ENCODE results near the gene CDK6. TPM values are rescaled to one million over a fixed set of nuclear protein-coding genes. Genes with fewer than 3 reads are reported as not detected.
A peak's percentile ranks its signal among the peaks of the same experiment; 100 is the strongest.
"Not testable (repeated sequence)": the region's sequence is repeated elsewhere in the genome, so short reads cannot be mapped to it uniquely, and the experiment has no call there.

The CDK6 gene
- polyA plus RNA-seq, 1 donor, result 22.4 TPM

DNA sequence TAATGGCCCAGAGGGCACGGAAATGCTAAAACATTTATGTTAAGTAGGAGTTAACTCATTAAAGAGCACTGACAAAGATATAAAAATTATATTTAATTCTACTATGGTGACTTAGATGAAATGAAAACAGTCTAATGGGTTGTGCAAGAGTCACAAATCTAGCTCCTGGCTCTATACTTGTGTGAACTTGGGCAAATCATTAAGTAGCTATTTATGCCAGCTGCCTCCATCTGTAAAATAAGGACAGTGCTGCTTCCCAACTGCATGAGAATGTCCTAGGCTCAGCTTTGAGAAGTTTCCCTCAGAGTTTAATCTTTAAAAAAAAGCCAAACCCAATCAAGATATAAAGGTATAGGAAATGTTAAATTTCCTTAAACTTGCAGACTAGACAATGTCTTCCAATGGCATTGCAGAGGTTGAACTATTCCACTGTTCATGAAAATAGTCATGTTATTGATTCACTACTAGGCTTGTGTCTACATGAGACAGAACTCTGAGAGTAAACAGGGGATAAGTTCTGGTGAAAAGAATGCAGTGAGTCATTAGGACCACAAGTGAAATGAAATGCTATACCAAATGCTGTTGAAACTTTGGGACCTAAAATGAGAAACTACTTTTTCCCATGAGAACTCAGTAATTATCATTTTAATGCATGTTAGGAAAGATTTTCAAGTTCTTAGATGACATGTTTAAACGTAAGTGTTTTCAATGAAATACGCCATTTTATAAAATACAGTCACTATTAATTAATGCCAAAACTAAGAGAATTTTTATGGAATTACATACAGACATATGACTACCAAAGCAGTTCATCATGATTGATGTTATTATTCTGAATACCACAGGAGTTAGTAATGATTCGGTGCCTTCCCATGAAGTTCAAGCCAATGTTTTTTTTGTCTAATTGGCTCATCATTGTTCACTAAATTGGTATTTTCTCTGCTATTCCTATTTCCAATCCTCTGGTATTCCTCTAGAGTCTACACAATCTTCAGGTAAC lies 84.2 kb downstream of the CDK6 start:
- WGBS (ENCODE audit: insufficient coverage, low lambda C conversion rate), result 96% methylated on average over 3 of the region's 4 CpGs
- no peak for DNase-seq
- peaks cover 15% of the 10 kb centered on the region for H3K4me1 ChIP-seq (ENCODE audit: control insufficient read depth, insufficient read depth, low read length)
- no peaks in the 10 kb centered on the region for H3K27me3 ChIP-seq (ENCODE audit: control insufficient read depth, insufficient read depth, low read length)
- no peaks in the 10 kb centered on the region for H3K36me3 ChIP-seq (ENCODE audit: control insufficient read depth, insufficient read depth, low read length)
- no peaks in the 10 kb centered on the region for H3K9me3 ChIP-seq (ENCODE audit: control insufficient read depth, low read depth, low read length)
- H3K27ac ChIP-seq (ENCODE audit: low read length), result no peak overlapping the region
- H3K4me3 ChIP-seq (ENCODE audit: low read length), result no peak overlapping the region

DNA sequence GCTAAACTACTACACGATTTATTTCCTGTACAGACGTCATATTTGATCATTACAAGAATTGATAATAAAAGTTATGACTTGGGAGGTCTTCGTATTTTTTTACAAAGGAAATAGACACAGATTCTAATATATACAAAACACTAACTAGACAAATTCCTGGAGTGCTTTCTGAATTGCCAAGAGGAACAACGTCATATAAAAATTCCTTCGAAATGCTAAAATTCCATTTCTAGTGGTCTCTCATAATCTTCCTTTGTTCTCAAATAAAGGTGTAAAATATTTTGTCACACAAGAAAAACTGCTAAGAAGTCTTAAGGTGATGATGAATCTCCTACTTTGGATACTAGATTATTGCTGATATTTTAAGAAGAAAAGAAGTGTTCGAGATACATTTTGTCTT lies 85.4 kb downstream of the CDK6 start:
- Histone ChIP-seq H3K4me1 (ENCODE audit: control insufficient read depth, insufficient read depth, low read length) (peaks cover 15% of the 10 kb centered on the region), H3K36me3 (ENCODE audit: control insufficient read depth, insufficient read depth, low read length) (no peaks in the 10 kb centered on the region), H3K27me3 (ENCODE audit: control insufficient read depth, insufficient read depth, low read length) (no peaks in the 10 kb centered on the region), H3K27ac (ENCODE audit: low read length) (no peak overlapping the region), H3K9me3 (ENCODE audit: control insufficient read depth, low read depth, low read length) (no peaks in the 10 kb centered on the region), H3K4me3 (ENCODE audit: low read length) (no peak overlapping the region)
- WGBS (ENCODE audit: insufficient coverage, low lambda C conversion rate), result 86% methylated on average over 4 of the region's 6 CpGs
- DNase-seq, result no peak

DNA sequence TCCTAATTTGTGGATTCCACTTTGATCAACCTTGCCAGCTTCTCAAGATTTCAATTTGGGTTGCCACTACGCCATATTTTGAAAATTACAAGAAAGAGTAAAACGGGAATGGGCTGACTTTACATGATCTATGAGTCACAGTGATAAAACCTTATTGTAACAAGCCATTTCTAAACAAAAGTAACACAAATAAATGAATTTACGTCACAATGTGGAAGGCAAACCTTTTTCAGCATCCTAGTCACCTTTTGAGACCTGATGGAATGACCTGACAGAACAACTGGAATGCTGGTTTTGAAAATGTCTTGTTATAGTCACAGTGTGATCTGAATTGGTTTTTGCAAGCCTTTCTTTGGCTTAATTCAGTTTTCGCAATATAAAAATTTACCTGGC lies 85.9 kb downstream of the CDK6 start:
- Histone ChIP-seq H3K36me3 (ENCODE audit: control insufficient read depth, insufficient read depth, low read length) (no peaks in the 10 kb centered on the region), H3K9me3 (ENCODE audit: control insufficient read depth, low read depth, low read length) (no peaks in the 10 kb centered on the region), H3K27ac (ENCODE audit: low read length) (no peak overlapping the region), H3K4me1 (ENCODE audit: control insufficient read depth, insufficient read depth, low read length) (peaks cover 12% of the 10 kb centered on the region), H3K27me3 (ENCODE audit: control insufficient read depth, insufficient read depth, low read length) (no peaks in the 10 kb centered on the region), H3K4me3 (ENCODE audit: low read length) (no peak overlapping the region)
- no peak for DNase-seq
- WGBS (ENCODE audit: insufficient coverage, low lambda C conversion rate), result 88% methylated on average over 3 of the region's 4 CpGs

GRCh38 chr7:92749832-92750446 lies 86.4 kb downstream of the CDK6 start:
- Histone ChIP-seq H3K27me3 (ENCODE audit: control insufficient read depth, insufficient read depth, low read length) (no peaks in the 10 kb centered on the region), H3K27ac (ENCODE audit: low read length) (peak overlapping the region; percentile 39), H3K36me3 (ENCODE audit: control insufficient read depth, insufficient read depth, low read length) (peaks cover 2% of the 10 kb centered on the region), H3K9me3 (ENCODE audit: control insufficient read depth, low read depth, low read length) (no peaks in the 10 kb centered on the region), H3K4me3 (ENCODE audit: low read length) (no peak overlapping the region), H3K4me1 (ENCODE audit: control insufficient read depth, insufficient read depth, low read length) (peaks cover 10% of the 10 kb centered on the region)
- no CpG with 5 or more reads among the region's 2 CpGs for WGBS (ENCODE audit: insufficient coverage, low lambda C conversion rate)
- DNase-seq, result no peak

- peaks cover 2% of the 10 kb centered on the region for H3K36me3 ChIP-seq (ENCODE audit: control insufficient read depth, insufficient read depth, low read length)
- DNase-seq, result no peak
- H3K4me3 ChIP-seq (ENCODE audit: low read length), result no peak overlapping the region
- H3K27me3 ChIP-seq (ENCODE audit: control insufficient read depth, insufficient read depth, low read length), result no peaks in the 10 kb centered on the region
- peak overlapping the region; percentile 39 for H3K27ac ChIP-seq (ENCODE audit: low read length)
- H3K9me3 ChIP-seq (ENCODE audit: control insufficient read depth, low read depth, low read length), result no peaks in the 10 kb centered on the region
- H3K4me1 ChIP-seq (ENCODE audit: control insufficient read depth, insufficient read depth, low read length), result peaks cover 7% of the 10 kb centered on the region
Measured at GRCh38 chr7:92749327-92749755, 87.0 kb downstream of the CDK6 start.

GRCh38 chr7:92748495-92748894 lies 87.9 kb downstream of the CDK6 start:
- peaks cover 2% of the 10 kb centered on the region for H3K36me3 ChIP-seq (ENCODE audit: control insufficient read depth, insufficient read depth, low read length)
- no peaks in the 10 kb centered on the region for H3K9me3 ChIP-seq (ENCODE audit: control insufficient read depth, low read depth, low read length)
- no peak overlapping the region for H3K4me3 ChIP-seq (ENCODE audit: low read length)
- no peak for DNase-seq
- H3K27me3 ChIP-seq (ENCODE audit: control insufficient read depth, insufficient read depth, low read length), result no peaks in the 10 kb centered on the region
- H3K4me1 ChIP-seq (ENCODE audit: control insufficient read depth, insufficient read depth, low read length), result peaks cover 7% of the 10 kb centered on the region
- H3K27ac ChIP-seq (ENCODE audit: low read length), result no peak overlapping the region

DNA sequence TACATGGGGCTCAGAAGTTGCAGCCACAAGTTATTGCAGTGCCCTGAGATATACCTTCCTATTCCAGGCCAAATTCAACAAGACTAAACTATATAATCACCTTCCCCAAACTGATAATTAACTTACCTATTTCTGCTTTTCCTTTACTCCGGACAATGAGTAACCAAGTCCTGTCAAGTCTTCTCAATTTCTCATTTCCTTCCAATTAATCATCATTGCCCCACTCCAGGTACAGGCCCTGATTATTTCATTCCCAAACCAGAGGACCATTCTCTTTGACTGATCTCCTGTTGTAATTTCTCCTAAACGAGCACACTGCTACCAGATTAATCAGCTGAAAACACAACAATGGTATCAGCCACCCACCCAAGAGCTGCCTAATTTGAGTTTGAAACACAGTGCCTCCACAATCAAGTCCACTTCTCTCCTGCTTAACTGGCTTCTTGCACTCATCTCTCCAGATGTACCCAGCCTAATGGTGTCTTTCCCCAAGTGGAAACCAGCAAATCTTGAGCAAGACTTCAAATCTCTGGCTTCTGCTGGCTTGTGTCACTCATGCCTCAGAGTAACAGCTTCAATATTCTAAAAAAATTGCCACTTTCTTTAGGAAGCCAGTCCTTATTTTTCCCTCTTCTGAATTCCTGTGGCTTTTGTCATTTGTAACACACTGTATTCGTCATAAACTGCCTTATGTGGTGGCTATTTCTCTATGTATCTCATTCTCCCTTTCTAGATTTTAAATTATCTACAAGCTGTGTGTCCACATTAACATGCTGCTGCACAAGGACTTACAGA lies 89.1 kb downstream of the CDK6 start:
- Histone ChIP-seq H3K27me3 (ENCODE audit: control insufficient read depth, insufficient read depth, low read length) (no peaks in the 10 kb centered on the region), H3K36me3 (ENCODE audit: control insufficient read depth, insufficient read depth, low read length) (peaks cover 2% of the 10 kb centered on the region), H3K4me3 (ENCODE audit: low read length) (no peak overlapping the region), H3K27ac (ENCODE audit: low read length) (no peak overlapping the region), H3K4me1 (ENCODE audit: control insufficient read depth, insufficient read depth, low read length) (peaks cover 7% of the 10 kb centered on the region), H3K9me3 (ENCODE audit: control insufficient read depth, low read depth, low read length) (no peaks in the 10 kb centered on the region)
- DNase-seq, result no peak
- WGBS (ENCODE audit: insufficient coverage, low lambda C conversion rate), result 58% methylated on average over 2 of the region's 3 CpGs

- Histone ChIP-seq H3K4me3 (ENCODE audit: low read length) (no peak overlapping the region), H3K4me1 (ENCODE audit: control insufficient read depth, insufficient read depth, low read length) (peaks cover 7% of the 10 kb centered on the region), H3K36me3 (ENCODE audit: control insufficient read depth, insufficient read depth, low read length) (peaks cover 2% of the 10 kb centered on the region), H3K9me3 (ENCODE audit: control insufficient read depth, low read depth, low read length) (no peaks in the 10 kb centered on the region), H3K27ac (ENCODE audit: low read length) (no peak overlapping the region), H3K27me3 (ENCODE audit: control insufficient read depth, insufficient read depth, low read length) (no peaks in the 10 kb centered on the region)
- no peak for DNase-seq
- WGBS (ENCODE audit: insufficient coverage, low lambda C conversion rate), result no CpG with 5 or more reads among the region's 4 CpGs
Measured at GRCh38 chr7:92745241-92745640, 91.1 kb downstream of the CDK6 start.

DNA sequence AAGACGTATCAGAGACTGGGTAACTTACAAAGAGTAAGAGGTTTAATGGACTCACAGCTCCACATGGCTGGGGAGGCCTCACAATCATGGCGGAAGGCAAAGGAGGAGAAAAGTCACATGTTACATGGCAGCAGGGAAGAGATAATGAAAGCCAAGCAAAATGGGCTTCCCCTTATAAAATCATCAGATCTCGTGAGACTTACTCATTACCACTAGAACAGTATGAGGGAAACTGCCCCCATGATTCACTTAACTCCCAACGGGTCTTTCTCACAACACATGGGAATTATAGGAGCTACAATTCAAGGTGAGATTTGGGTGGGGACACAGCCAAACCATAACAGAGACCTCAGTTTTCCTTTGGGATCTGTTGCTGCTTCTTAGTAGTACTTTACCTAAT lies 92.2 kb downstream of the CDK6 start:
- not testable (repeated sequence) for DNase-seq; H3K27ac ChIP-seq (ENCODE audit: low read length); H3K4me1 ChIP-seq (ENCODE audit: control insufficient read depth, insufficient read depth, low read length); H3K4me3 ChIP-seq (ENCODE audit: low read length); H3K27me3 ChIP-seq (ENCODE audit: control insufficient read depth, insufficient read depth, low read length); H3K36me3 ChIP-seq (ENCODE audit: control insufficient read depth, insufficient read depth, low read length); H3K9me3 ChIP-seq (ENCODE audit: control insufficient read depth, low read depth, low read length)
- 100% methylated on average over 2 of the region's 4 CpGs for WGBS (ENCODE audit: insufficient coverage, low lambda C conversion rate)

GRCh38 chr7:92742186-92742585 lies 94.2 kb downstream of the CDK6 start:
- no peaks in the 10 kb centered on the region for H3K27me3 ChIP-seq (ENCODE audit: control insufficient read depth, insufficient read depth, low read length)

More at GRCh38 chr7:92742186-92742585, 94.2 kb downstream of the CDK6 start:
- Histone ChIP-seq H3K36me3 (ENCODE audit: control insufficient read depth, insufficient read depth, low read length) (peaks cover 2% of the 10 kb centered on the region), H3K4me1 (ENCODE audit: control insufficient read depth, insufficient read depth, low read length) (no peaks in the 10 kb centered on the region), H3K4me3 (ENCODE audit: low read length) (no peak overlapping the region), H3K27ac (ENCODE audit: low read length) (no peak overlapping the region), H3K9me3 (ENCODE audit: control insufficient read depth, low read depth, low read length) (no peaks in the 10 kb centered on the region)
- no peak for DNase-seq

Measured in large intestine (tissue), 3 donors.